Epidermal melanocyte (primary cell): Measurements from ENCODE around the gene LYZL2.
A peak's percentile ranks its signal among the peaks of the same experiment; 100 is the strongest.
"Not testable (repeated sequence)": the region's sequence is repeated elsewhere in the genome, so short reads cannot be mapped to it uniquely, and the experiment has no call there.

Experiments
- DNase-seq: peaks from one replicate; pipeline ENCODE4 v3.0.0; 2011; ENCODE audit warnings: low spot score; ENCODE audit not compliant: insufficient read length

The LYZL2 gene

DNA sequence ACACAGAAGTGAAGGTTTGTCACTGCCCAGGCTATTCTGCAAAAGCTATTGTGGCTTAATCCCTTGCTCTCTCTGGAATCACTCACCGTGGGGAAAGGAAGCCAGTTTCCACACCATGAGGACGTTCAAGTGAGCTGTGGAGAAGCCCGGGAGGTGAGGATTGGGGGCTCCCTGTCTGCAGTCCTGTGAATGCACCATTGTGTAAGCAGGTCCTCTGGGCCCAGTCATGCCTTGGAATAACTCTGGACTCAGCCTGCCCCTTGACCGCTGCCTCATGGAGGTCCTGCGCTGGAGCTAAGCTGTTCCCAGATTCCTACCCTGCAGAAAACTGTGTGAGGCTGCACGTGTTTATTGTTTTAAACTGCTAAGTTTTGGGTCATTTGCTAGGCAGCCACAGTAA, 33.5 kb downstream of the LYZL2 start:
- DNase-seq, result no peak

DNA sequence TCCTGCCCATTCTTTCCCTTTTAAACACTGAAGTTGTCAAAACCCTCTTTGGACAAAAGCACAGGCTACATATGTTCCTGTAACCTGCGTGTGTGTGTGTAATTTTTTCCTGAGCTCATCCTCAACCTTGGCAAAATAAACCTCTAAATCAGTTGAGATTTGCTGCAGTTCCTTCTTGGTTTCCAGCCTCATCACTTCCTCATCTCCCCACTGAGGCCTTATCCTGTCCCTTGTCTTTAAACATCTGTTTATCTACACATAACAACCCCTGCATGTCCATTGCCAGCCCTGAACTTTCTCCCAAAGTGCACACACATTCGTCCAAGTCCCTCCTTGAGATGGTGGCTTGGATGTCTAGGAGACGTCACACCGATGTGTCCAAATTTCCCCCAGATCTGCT, 35.5 kb downstream of the LYZL2 start:
- DNase-seq, result no peak

DNA sequence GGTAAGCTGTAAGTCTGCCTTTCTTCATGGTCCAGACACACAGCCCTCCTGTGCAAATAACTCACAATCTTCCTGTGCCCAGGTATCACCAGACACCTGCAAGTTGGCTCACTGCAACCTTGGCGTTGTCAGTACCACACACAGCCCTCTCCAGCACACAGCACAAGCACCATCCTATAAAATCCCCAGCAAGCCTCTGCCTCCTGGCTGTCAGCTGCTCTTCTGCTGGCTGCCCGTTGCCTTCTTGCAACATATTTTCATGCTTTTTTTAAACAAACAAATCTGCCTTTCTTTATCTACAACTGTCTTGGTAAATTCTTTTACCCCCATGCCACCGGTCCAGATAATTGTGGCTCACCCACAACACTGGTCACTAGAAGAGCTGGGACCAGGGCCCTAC, 36.8 kb downstream of the LYZL2 start:
- DNase-seq, result not testable (repeated sequence)

DNA sequence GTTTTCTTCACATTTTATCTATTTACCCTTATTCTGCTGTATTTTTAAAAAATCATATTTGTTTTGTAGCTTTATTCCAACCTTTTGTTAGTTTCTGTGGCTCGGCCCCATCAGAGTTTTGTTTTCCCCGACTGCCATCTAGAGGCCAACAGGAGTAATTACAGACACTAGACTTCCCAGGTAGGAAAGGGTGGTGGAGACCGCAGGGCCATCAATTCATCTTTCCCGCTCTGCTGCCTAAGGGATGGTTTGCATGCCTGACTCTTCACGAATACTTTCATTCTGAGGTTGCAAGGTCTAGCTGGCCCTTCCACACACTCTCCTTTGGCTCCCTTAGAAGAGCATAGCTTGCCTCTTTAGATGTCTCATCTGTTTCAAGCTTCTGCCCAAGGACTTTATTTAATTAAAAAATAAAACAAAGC, 38.3 kb downstream of the LYZL2 start:
- DNase-seq, result no peak

DNA sequence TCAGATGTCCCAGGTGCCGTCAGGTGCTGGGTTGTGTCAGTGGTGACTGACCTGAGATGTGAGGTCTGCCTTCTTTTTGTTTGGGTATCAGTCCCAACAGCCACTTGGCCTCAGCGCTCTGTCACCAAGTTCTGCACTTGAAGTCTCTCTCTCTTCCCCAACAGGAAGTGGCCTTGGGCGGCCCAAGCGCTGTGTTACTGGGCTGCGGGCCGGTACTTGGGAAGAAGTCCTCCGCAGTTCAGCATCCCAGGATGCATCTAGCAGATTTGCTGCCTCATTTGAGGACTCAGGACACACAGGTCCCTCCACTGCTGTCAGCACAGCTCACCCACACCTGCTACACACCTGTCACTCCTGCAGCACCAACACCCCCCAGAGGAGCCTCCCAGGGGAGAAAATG, 40.1 kb downstream of the LYZL2 start:
- DNase-seq, result no peak

DNA sequence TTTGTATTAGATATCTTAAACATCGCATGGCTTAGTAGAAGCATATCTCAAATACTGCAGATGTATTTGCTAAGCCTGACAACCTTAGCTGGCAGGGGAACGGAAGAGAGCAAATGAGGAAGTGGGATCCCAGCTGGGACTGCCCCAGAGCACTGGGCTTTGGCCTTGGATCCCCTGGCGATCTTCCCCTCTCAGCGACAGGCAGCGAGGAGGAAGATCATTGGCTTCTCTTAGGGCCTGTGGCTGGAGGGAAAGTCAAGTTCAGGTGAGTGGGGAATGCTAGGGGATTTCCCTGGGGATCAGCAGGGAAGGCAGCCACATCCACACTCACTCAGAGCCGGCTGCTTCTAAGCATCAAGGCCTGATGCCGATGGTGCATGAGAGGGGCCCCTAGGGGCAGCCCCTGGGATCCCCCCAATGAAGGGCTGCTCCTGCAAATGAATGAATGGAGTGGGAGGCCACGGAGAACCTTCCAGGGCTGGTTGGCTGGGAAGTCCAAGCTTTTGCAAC, 42.0 kb downstream of the LYZL2 start:
- no peak for DNase-seq

DNA sequence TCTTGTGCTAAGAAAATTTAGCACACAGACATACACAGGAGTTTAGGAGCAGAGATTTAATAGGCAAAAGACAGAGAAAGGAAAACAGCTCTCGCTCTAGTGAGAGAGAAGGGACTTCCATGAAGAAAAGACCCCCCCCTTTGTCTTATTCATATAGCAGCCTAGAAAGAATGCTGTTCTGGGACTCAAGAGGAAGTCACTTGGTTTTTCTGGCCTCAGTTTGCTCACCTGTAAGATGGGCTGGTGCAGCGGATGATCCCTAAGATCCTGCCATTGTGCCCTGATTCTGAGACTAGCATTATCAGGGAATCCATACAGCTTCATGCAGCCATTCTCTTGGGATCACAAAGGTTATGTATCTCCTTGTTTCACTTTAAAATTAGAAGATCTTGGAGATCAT, 42.7 kb downstream of the LYZL2 start:
- no peak for DNase-seq

DNA sequence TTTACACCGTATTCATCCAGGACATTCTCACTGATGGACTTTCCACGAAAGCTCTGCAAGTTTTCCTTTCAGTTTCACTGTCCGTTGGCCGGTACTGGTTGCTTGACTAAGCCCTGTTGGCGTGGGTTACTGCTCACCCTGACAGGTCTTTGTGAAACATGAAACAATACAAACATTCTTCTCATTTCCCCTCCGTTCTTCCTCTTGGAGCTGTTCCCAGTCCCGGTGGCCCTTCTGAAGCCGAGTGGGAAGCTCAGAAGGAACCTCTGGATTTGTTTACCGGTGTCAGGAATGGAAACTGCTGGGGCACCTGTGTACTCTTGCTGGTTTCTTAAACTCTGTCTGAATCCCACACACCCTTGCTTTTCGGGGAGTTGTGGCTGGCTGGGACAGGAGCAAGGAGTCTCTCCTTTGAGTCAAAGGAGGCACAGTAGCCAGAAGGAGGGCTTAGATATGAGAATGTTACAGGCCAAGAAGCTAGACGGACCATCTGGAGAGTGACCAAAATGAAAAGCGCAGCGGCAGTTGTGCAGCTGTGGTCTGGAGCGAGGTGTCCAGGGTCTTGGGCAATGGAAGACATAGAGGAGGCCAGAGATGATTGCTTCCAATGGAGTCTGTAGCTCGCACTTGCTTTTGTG, 45.7 kb downstream of the LYZL2 start:
- DNase-seq, result peak; percentile 28

DNA sequence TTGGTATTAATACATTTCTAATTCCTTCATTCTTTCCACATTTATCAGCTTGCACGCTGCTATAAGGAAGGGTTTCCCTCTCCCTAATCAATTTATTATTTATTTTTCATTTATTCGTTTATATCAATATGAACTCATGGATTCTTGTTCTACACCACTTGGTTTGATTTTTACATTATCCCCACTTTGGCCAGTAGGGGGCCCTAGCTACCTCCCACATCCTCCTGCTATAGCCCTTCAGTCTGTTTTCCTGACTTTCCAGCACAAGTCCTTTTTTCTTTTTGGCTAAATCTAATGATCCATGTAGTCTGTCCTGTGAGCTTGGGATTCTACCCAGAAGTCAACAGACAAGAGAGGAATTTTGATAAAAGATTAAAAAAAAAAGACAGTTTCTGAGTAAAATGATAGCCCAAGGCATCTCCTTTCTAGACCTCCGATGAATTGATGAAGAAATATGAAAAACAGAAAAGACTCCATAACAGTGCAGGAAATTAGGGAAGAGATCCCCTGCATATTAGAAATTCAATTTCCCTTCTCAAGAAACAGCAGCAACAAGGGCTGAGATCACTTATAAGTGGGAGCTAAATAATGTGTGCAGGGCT, 47.7 kb downstream of the LYZL2 start:
- peak; percentile 59 for DNase-seq

DNA sequence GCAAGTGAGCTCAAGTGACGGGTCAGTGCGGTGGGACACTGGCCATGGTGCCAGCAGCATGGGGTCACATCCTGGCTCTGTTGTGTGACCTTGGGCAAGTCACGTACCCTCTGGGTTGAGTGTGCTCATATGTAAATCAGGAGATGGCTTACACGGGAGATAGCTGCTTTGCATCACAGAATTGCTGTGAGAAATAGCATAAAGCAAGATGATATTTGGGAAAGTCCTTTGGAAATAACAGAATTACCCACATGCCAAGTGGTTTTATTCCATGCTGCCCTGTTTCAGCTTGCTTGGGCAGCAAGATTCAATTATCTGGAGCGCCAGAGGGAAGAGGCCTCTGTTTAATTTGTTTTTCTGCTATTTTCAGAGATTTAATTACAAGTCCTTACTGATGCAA, 48.9 kb downstream of the LYZL2 start:
- DNase-seq, result no peak

DNA sequence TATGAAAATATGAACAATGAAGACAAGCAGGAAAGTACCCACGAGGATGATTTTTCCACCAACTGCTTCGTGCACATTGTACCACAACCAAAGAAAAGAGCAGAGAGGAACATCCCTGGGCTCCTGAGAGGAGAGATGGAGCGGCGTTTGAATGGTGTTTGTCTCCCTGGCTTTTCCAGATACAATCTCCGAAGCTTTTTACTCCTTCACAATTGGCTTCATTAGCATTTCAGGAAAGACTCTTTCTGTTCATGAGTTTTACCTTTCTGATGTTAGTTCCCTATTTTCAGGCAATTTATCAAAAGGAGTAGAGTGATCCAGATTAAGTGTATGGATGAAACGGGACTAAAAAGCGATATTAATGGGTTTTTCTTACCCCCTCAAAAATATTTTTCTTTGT, 49.3 kb downstream of the LYZL2 start:
- no peak for DNase-seq

DNA sequence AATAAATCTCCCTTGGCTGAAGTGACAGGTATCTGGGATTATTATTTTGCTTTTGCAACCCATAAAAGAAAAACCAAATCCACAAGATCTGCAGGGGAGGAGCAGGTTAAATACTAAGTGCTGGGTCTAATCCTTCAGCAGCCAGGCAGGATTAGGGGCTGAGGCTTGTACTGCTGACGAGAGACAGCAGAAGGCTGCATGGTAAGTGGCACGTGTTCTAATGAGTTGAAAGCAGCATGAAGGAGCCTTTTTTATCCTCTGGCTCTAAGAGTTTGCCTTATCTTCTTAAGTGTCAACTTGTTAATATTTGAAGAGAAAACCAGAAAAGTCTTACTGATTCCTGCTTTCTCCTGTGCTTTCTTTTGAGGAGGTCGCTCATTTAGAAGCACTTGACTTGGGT, 50.0 kb downstream of the LYZL2 start:
- no peak for DNase-seq

DNA sequence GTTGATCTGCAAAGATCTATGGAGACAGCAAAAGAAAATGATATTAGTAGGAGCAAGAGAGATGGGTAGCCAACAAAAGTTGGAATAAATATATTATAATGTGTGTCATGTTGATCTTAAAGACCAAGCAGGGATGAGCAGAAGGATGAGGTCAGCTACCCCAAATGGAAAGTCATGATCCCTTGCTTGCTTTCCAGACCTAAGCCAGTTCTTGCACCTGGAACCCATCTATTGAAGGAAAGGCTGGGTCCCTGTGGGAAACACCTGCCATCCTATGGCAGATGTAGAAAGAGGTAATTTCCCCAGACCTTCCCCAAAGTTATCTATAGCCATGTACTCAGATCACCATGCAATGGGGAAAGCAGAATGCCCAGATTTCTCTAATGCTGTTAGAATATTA, 52.5 kb downstream of the LYZL2 start:
- no peak for DNase-seq

DNA sequence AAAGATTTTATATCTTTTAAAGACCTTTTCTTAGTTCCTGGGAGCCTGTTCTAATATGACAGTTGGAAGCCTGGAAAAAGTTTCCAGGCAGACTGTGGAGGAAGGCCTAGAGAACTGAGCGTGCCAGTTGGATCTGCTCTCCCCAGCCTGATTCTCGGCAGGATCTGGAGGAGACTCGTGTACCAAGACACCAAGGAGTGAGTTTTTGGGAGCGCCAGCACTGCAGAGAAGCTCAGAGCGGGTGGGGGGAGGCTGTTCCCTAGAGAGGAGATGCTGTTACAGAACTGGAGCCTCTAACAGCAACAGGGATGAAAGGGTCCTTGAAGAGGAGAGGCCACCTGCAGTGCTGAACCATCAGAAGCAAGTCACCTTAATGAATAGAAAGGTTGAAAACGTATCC, 52.9 kb downstream of the LYZL2 start:
- no peak for DNase-seq

DNA sequence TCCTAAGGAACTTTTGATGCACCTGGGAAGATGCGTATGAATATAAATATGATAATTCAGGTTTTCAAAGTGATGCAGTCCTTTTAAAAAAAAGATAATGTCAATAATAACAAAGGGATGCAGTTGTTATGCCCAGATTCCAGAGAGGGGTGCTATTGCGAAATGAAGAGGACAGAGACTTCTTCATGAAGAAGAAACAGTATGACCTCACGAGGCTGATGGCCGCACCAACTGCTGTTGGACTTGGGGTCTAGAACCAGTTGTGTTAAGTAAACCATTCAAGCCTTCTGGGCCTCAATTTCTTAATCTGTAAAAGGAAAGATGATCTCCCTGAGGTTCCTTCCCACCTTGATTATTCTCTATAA, 55.1 kb downstream of the LYZL2 start:
- no peak for DNase-seq

DNA sequence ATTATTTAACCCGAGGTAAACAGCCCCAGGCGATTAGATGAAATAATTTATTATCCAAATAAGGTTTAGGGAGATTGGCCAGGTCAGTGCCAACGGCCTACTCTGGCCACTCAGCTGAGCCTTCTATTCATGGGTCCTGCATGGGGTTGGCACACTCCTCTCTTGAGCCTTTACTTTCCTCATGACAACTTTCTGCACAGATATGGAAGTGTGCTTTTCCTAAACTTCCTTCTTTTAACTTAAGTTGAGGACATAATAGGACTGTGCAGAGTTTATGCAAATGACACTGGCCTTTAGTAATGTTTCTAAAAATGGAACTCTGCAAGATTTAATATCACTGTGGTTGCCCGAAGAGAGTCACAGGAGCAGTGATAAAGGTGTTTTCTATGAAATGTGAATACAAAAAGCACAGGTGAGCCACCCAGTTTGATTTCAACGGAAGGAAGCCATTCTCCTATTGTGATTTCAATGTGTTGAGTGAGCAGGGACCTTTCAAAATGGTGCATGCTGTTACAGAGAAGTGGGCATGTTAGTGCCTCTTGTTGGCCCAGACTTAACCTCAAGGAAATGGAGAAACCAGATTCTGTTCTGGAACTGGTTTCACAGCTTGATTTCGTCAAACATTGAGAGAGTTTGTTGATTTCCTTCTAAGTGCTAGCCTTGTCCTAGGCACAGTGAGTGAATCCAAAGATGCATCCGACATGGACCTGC, 55.7 kb downstream of the LYZL2 start:
- DNase-seq, result no peak

DNA sequence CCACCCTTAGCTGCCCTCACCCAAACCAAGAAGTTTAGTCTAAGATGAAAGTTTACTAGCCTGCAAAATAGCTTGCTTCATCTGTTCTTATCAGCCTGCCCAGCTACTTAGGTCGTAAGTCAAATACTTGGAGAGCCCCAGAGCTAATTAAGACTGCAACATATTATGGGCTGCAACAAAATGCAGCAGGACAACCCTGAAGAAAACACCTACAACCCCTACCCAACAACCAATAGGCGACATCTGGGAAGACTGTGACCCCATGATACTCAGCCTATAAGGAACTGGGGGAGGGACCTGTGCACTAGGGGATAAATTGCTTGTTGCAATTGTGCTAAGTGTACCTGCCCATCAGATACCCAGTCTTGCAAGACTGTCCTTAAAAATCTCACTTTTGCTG, 64.1 kb downstream of the LYZL2 start:
- DNase-seq, result no peak

DNA sequence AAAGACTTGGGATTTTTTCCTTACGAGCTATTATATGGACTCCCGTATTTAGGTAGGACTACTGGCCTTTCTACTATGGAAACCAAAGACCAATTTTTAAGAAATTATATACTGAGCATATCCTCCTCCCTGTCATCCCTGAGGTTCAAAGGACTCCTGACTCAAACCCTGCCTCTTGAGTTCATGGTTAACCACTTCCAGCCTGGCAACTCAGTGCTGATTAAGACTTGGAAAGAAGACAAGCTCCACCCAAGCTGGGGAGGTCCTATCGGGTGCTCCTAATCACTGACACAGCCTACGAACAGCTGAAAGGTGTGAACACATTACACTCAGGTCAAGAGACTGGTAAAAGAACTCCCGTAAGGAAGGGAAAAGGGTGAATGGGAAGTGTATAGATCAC, 66.8 kb downstream of the LYZL2 start:
- DNase-seq, result no peak
